GM15510 (cell line): ENCODE measurements around the gene SEPTIN10.

Experiments
- POLR2A ChIP-seq: IDR thresholded peaks from 3 replicates; pipeline ENCODE4 v1.6.1; 2011; ENCODE audit warnings: borderline replicate concordance; ENCODE audit not compliant: insufficient read length; ENCODE audit errors: extremely low read depth

The SEPTIN10 gene

GRCh38 chr2:109493176-109493935 is 120.4 kb downstream of the SEPTIN10 start:
- TF ChIP-seq POLR2A: no peak
